GM23248 (cell line): Measurements from ENCODE around the gene ARHGAP35.

ENCODE experiments used
- EZH2 ChIP-seq: fragments of 200-600 bp; sonication (generic); IDR thresholded peaks from 2 replicates; pipeline ENCODE4 v1.6.1; 2018; ENCODE audit warnings: antibody characterized with exemption, mild to moderate bottlenecking; ENCODE audit not compliant: insufficient read depth, poor library complexity, severe bottlenecking
- EZH2phosphoT487 ChIP-seq: fragments of 200-600 bp; sonication (generic); IDR thresholded peaks from 2 replicates; pipeline ENCODE4 v1.6.1; 2018; ENCODE audit warnings: antibody characterized with exemption, moderate library complexity, mild to moderate bottlenecking, low read depth; ENCODE audit not compliant: insufficient read depth

DNA sequence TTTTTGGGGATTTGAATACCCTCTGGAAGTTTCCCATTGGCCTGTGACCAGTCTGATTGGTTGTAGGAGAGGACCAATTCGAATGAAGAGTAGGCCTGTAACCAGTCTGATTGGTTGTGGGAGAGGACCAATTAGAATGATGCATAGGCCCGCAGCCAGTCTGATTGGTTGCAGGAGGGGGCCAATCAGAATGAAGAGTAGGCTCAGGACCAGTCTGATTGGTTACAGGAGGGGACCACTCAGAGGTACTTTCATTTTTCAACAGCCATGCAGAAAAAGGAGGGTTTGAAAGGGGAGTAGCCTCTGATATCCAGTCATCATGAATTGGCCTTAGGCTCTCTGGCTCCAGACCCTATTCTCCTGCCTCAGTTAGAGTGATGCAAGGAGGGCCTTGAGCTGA lies 42.0 kb upstream of the ARHGAP35 start:
- TF ChIP-seq EZH2 = no peak
- TF ChIP-seq EZH2phosphoT487 = no peak
